AG09309 (cell line): ENCODE measurements around the gene MAGI2.
"Not testable (repeated sequence)": the region's sequence is repeated elsewhere in the genome, so short reads cannot be mapped to it uniquely, and the experiment has no call there.

Experiments
- DNase-seq: peaks from one replicate; pipeline ENCODE4 v3.0.0-alpha.2; 2010; ENCODE audit warnings: low read depth
- H3K4me3 ChIP-seq: 2 replicates; pipeline ENCODE4 v1.5.1; 2011; ENCODE audit warnings: mild to moderate bottlenecking, low read depth, low read length, moderate library complexity; ENCODE audit not compliant: control insufficient read depth
- CTCF ChIP-seq: IDR thresholded peaks from 2 replicates; pipeline ENCODE4 v1.5.1; 2011; ENCODE audit warnings: mild to moderate bottlenecking, low read depth, low read length, inconsistent platforms; ENCODE audit not compliant: insufficient read depth, control insufficient read depth; ENCODE audit errors: missing control alignments

MAGI2 gene

GRCh38 chr7:79050603-79051002, 402.9 kb downstream of the MAGI2 start:
- no peak for TF ChIP-seq CTCF
- peak; percentile 3 for DNase-seq
- H3K4me3 ChIP-seq = no peak overlapping the region

- DNase-seq = no peak
- no peak overlapping the region for H3K4me3 ChIP-seq
- no peak for TF ChIP-seq CTCF
Measured at GRCh38 chr7:79046061-79046460, 407.4 kb downstream of the MAGI2 start.

DNA sequence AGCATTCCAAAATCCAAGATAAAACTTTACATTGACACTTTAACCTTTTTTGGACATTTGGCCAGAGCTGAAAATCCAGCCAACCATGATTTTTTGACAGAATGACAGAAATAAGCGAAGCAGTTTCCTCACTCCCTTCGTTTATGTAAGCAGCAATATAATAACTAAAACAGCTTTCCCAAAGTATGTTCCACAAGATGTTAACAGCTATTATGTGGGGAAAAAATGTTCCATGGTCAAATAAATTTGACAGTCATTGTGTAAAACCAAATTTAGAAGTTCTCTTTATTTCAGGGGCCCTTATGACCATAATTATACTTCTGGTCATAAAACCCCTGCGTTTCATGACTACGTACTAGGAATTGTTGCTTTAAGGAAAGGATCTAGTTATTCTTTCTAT, 416.5 kb downstream of the MAGI2 start:
- H3K4me3 ChIP-seq = no peak overlapping the region
- TF ChIP-seq CTCF = no peak
- peak; percentile 1 for DNase-seq

- DNase-seq = no peak
- H3K4me3 ChIP-seq = no peak overlapping the region
- TF ChIP-seq CTCF = no peak
Measured at GRCh38 chr7:79036356-79036755, 417.1 kb downstream of the MAGI2 start.

DNA sequence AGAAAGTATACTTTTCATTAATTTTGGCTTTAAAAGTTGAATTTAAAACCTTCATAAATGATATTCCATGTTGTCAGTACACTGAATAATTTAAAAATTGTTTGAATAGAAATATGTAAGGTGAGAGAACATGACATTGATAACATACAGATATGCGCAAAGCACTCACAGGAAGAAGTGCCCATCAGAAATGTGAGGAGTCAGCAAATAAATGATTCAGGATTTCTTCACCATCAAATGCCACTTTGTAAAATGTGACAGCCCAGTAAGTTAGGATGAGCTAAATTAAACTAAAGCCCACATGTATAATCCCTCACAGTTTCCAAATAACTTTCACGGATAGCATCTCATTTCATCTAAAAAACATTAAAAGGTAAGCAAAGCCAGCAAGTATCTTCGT, 417.6 kb downstream of the MAGI2 start:
- no peak for TF ChIP-seq CTCF
- DNase-seq = no peak
- H3K4me3 ChIP-seq = no peak overlapping the region

DNA sequence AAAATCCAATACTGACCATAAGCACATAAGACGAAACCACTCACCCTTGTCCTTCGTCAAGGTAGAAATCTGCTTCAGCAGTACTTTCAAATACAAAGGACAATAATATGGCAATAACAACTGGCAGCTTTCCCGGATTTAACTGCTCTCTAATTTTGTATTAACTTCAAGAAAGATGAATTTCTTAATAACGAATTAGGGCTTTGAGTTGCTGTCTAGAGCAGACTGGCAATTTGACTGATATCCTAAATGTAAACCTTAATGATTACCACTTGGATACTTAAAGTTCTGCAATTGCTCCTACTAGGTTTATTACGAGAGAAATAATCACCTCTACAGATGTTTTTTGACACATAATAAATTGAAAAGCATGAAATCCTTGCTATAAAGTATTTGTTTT, 418.7 kb downstream of the MAGI2 start:
- TF ChIP-seq CTCF = no peak
- DNase-seq = no peak
- no peak overlapping the region for H3K4me3 ChIP-seq

DNA sequence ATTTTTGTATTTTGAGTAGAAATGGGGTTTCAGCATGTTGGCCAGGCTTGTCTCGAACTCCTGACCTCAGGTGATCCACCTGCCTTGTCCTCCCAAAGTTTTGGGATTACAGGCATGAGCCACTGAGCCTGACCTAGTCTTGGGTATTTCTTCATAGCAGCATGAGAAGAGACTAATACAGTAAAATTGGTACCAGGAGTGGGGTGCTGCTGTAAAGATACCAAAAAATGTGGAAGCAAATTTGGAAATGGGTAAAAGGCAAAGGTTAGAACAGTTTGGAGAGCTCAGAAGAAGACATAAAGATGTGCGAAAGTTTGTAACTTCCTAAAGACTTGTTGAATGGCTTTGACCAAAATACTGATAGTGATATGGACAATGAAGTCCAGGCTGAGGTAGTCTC, 433.8 kb downstream of the MAGI2 start:
- H3K4me3 ChIP-seq, DNase-seq: not testable (repeated sequence)
